ENCODE results near the gene ERICH2.
A peak's percentile ranks its signal among the peaks of the same experiment; 100 is the strongest.

Gene ERICH2

DNA sequence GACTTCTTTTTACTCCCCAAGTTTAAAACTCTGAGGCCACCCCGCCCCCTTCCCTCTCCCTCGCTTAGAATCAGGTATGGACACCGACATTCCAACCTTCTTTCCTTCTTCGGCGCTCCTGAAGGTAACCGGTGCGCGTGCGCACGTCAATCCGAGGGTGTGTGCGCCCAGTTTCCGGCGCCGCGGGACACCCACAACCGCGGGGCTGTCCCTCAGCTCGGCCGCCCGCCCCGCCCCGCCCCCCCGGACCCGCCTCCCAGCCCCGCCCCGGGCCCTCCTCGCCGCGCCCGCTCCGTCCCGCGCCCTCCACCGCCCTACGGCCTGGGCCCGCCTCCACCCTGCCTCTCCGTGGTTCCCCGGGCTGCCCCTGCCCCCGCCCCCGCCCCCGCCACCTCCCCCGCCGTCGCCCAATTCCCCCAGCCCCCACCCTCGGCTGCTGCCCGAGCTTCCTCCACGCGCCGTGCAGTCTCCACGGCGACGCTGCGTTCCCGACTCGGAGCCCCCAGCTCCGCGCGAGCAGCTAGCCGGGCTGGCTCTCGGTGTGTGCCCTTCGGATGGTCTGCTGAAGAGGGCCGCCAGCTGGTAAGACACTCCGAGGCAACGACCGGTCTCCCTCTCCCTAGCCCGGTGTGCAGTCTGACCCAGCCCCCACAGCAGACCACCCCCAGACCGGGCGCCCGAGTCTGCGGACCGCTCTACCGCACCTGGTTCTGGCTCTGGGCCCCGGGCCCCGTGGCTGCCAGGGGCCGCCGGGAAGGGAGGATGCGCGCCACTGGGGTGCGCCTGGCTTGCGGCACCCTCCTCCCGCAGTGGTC, 635 bp downstream of the ERICH2 start:
- H3K27me3 ChIP-seq (ENCODE audit: control insufficient read depth, insufficient read depth, low read length): no peaks in the 10 kb centered on the region
- peak overlapping the region; percentile 42 for H3K27ac ChIP-seq (ENCODE audit: low read depth, low read length)
- H3K36me3 ChIP-seq (ENCODE audit: control insufficient read depth, insufficient read depth, low read length): no peaks in the 10 kb centered on the region
- H3K4me3 ChIP-seq (ENCODE audit: low read length): peak overlapping the region; percentile 84
- no peaks in the 10 kb centered on the region for H3K4me1 ChIP-seq (ENCODE audit: control insufficient read depth, insufficient read depth, low read length)
- H3K9ac ChIP-seq (ENCODE audit: low read length): no peak overlapping the region

DNA sequence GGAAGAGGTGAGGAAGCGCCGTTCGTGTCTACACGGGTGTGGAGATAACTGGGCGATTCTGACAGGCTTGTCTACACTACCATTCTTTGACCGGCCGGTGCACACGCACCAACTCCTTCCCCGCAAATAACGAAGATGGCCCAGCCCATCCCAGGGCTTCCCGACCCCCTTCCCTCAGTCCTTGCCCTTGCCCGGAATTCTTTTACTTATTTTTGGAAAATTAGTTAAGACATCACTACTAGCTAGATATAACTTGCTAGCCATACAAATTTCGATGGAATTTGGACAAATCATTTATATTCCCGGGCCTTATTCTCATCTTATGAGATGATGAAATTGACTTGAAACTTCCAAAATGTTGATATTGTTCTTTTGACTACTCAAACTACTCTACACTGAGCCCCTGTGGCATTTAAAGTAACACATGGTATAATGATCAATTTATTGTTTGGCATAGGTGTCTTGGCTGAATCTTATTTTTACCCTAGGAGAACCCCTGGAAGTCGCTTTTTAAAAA, 1.3 kb downstream of the ERICH2 start:
- H3K9ac ChIP-seq (ENCODE audit: low read length): no peak overlapping the region
- H3K4me1 ChIP-seq (ENCODE audit: control insufficient read depth, insufficient read depth, low read length): no peaks in the 10 kb centered on the region
- peak overlapping the region; percentile 76 for H3K4me3 ChIP-seq (ENCODE audit: low read length)
- no peaks in the 10 kb centered on the region for H3K36me3 ChIP-seq (ENCODE audit: control insufficient read depth, insufficient read depth, low read length)
- no peaks in the 10 kb centered on the region for H3K27me3 ChIP-seq (ENCODE audit: control insufficient read depth, insufficient read depth, low read length)
- peak overlapping the region; percentile 7 for H3K27ac ChIP-seq (ENCODE audit: low read depth, low read length)

DNA sequence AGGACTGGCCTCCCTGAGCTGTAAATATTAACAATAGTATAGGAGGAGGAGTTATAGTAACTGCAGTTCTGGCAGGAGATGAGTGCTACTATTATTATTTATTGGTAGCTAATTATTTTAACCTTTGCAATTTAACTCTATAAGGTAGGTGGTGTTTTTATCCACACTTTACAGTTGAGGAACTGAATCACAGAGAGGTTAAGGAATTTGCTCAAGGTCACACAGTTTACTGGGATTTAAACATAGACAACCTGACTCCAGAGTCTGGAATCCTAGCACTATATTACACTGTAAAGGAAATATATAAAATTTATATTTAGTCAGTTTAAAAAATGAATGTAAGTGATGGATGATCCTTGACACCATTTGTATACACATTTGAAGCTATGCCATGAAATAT, 2.1 kb downstream of the ERICH2 start:
- no peak overlapping the region for H3K4me3 ChIP-seq (ENCODE audit: low read length)
- no peaks in the 10 kb centered on the region for H3K36me3 ChIP-seq (ENCODE audit: control insufficient read depth, insufficient read depth, low read length)
- H3K27ac ChIP-seq (ENCODE audit: low read depth, low read length): no peak overlapping the region
- H3K4me1 ChIP-seq (ENCODE audit: control insufficient read depth, insufficient read depth, low read length): no peaks in the 10 kb centered on the region
- H3K27me3 ChIP-seq (ENCODE audit: control insufficient read depth, insufficient read depth, low read length): no peaks in the 10 kb centered on the region
- no peak overlapping the region for H3K9ac ChIP-seq (ENCODE audit: low read length)

GRCh38 chr2:170774074-170774473, 3.9 kb downstream of the ERICH2 start:
- H3K27ac ChIP-seq (ENCODE audit: low read depth, low read length): no peak overlapping the region

DNA sequence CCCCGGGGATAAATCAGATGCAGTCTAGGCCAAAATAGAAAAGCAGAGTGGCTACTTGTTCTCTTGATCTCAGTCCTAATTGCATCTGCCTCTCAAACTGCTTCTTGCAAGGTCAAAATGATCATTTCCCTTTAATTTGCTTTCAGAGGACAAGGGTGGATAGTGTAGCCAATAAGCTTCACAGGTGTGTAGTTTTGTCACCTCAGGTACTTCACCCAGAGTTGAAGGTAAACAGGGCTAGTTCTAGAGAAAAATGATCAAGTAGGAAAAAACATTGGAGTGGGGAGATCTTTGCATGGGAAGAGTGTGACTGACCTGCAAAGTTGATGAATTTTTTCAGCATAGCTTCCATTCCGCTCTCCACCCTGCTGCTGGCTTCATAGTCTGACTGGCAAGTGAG, 8.7 kb downstream of the ERICH2 start:
- Histone ChIP-seq H3K4me1 (ENCODE audit: control insufficient read depth, insufficient read depth, low read length) (no peaks in the 10 kb centered on the region), H3K9ac (ENCODE audit: low read length) (no peak overlapping the region), H3K4me3 (ENCODE audit: low read length) (no peak overlapping the region), H3K27ac (ENCODE audit: low read depth, low read length) (no peak overlapping the region), H3K27me3 (ENCODE audit: control insufficient read depth, insufficient read depth, low read length) (no peaks in the 10 kb centered on the region), H3K36me3 (ENCODE audit: control insufficient read depth, insufficient read depth, low read length) (no peaks in the 10 kb centered on the region)

More at GRCh38 chr2:170774074-170774473, 3.9 kb downstream of the ERICH2 start:
- H3K9ac ChIP-seq (ENCODE audit: low read length): no peak overlapping the region
- H3K4me3 ChIP-seq (ENCODE audit: low read length): no peak overlapping the region
- no peaks in the 10 kb centered on the region for H3K4me1 ChIP-seq (ENCODE audit: control insufficient read depth, insufficient read depth, low read length)
- no peaks in the 10 kb centered on the region for H3K36me3 ChIP-seq (ENCODE audit: control insufficient read depth, insufficient read depth, low read length)
- H3K27me3 ChIP-seq (ENCODE audit: control insufficient read depth, insufficient read depth, low read length): no peaks in the 10 kb centered on the region

- H3K36me3 ChIP-seq (ENCODE audit: control insufficient read depth, insufficient read depth, low read length): no peaks in the 10 kb centered on the region
- no peaks in the 10 kb centered on the region for H3K27me3 ChIP-seq (ENCODE audit: control insufficient read depth, insufficient read depth, low read length)
- no peak overlapping the region for H3K4me3 ChIP-seq (ENCODE audit: low read length)
- no peaks in the 10 kb centered on the region for H3K4me1 ChIP-seq (ENCODE audit: control insufficient read depth, insufficient read depth, low read length)
- H3K9ac ChIP-seq (ENCODE audit: low read length): no peak overlapping the region
- H3K27ac ChIP-seq (ENCODE audit: low read depth, low read length): no peak overlapping the region
Measured at GRCh38 chr2:170779304-170779703, 9.1 kb downstream of the ERICH2 start.

- no peak overlapping the region for H3K4me3 ChIP-seq (ENCODE audit: low read length)
- no peak overlapping the region for H3K27ac ChIP-seq (ENCODE audit: low read depth, low read length)
- no peaks in the 10 kb centered on the region for H3K27me3 ChIP-seq (ENCODE audit: control insufficient read depth, insufficient read depth, low read length)
- H3K36me3 ChIP-seq (ENCODE audit: control insufficient read depth, insufficient read depth, low read length): no peaks in the 10 kb centered on the region
- H3K9ac ChIP-seq (ENCODE audit: low read length): no peak overlapping the region
- no peaks in the 10 kb centered on the region for H3K4me1 ChIP-seq (ENCODE audit: control insufficient read depth, insufficient read depth, low read length)
Measured at GRCh38 chr2:170782673-170783072, 12.5 kb downstream of the ERICH2 start.

DNA sequence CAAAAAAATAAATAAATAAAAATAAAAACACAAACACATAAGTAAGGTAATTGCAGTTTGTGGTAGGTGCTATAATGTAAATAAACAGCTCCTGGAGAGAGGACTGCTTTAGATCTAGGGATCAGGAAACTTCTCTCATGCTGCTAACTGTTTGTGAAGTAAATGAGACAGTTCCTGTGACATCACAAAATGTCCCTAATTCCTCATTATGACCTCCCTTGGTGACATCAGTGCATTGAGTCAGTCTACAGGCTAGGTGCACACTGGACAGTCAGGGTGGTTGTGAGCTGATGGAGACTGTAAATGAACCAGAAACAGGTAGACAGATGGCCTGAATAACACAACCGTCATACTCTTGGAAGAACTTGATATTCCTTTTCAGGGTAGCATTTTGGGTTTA, 13.4 kb downstream of the ERICH2 start:
- Histone ChIP-seq H3K4me1 (ENCODE audit: control insufficient read depth, insufficient read depth, low read length) (no peaks in the 10 kb centered on the region), H3K9ac (ENCODE audit: low read length) (no peak overlapping the region), H3K4me3 (ENCODE audit: low read length) (no peak overlapping the region), H3K36me3 (ENCODE audit: control insufficient read depth, insufficient read depth, low read length) (no peaks in the 10 kb centered on the region), H3K27me3 (ENCODE audit: control insufficient read depth, insufficient read depth, low read length) (no peaks in the 10 kb centered on the region), H3K27ac (ENCODE audit: low read depth, low read length) (no peak overlapping the region)

GRCh38 chr2:170798996-170799395, 28.8 kb downstream of the ERICH2 start:
- Histone ChIP-seq H3K4me3 (ENCODE audit: low read length) (no peak overlapping the region), H3K27ac (ENCODE audit: low read depth, low read length) (no peak overlapping the region), H3K27me3 (ENCODE audit: control insufficient read depth, insufficient read depth, low read length) (peaks cover 3% of the 10 kb centered on the region), H3K9ac (ENCODE audit: low read length) (no peak overlapping the region), H3K36me3 (ENCODE audit: control insufficient read depth, insufficient read depth, low read length) (no peaks in the 10 kb centered on the region), H3K4me1 (ENCODE audit: control insufficient read depth, insufficient read depth, low read length) (no peaks in the 10 kb centered on the region)

- Histone ChIP-seq H3K9ac (ENCODE audit: low read length) (no peak overlapping the region), H3K4me1 (ENCODE audit: control insufficient read depth, insufficient read depth, low read length) (no peaks in the 10 kb centered on the region), H3K27me3 (ENCODE audit: control insufficient read depth, insufficient read depth, low read length) (no peaks in the 10 kb centered on the region), H3K4me3 (ENCODE audit: low read length) (no peak overlapping the region), H3K27ac (ENCODE audit: low read depth, low read length) (no peak overlapping the region), H3K36me3 (ENCODE audit: control insufficient read depth, insufficient read depth, low read length) (no peaks in the 10 kb centered on the region)
Measured at GRCh38 chr2:170806548-170806947, 36.4 kb downstream of the ERICH2 start.

GRCh38 chr2:170812710-170813600, 42.8 kb downstream of the ERICH2 start:
- Histone ChIP-seq H3K27me3 (ENCODE audit: control insufficient read depth, insufficient read depth, low read length) (peaks cover 33% of the 10 kb centered on the region), H3K4me3 (ENCODE audit: low read length) (no peak overlapping the region), H3K36me3 (ENCODE audit: control insufficient read depth, insufficient read depth, low read length) (no peaks in the 10 kb centered on the region), H3K27ac (ENCODE audit: low read depth, low read length) (no peak overlapping the region), H3K4me1 (ENCODE audit: control insufficient read depth, insufficient read depth, low read length) (peaks cover 6% of the 10 kb centered on the region), H3K9ac (ENCODE audit: low read length) (no peak overlapping the region)

- peaks cover 6% of the 10 kb centered on the region for H3K4me1 ChIP-seq (ENCODE audit: control insufficient read depth, insufficient read depth, low read length)
- H3K27ac ChIP-seq (ENCODE audit: low read depth, low read length): no peak overlapping the region
- peaks cover 41% of the 10 kb centered on the region for H3K27me3 ChIP-seq (ENCODE audit: control insufficient read depth, insufficient read depth, low read length)
- no peaks in the 10 kb centered on the region for H3K36me3 ChIP-seq (ENCODE audit: control insufficient read depth, insufficient read depth, low read length)
- no peak overlapping the region for H3K4me3 ChIP-seq (ENCODE audit: low read length)
- H3K9ac ChIP-seq (ENCODE audit: low read length): no peak overlapping the region
Measured at GRCh38 chr2:170813611-170814532, 43.7 kb downstream of the ERICH2 start.
